AG20443 (cell line): ENCODE measurements around the gene WBP2.
A peak's percentile ranks its signal among the peaks of the same experiment; 100 is the strongest.
"Not testable (repeated sequence)": the region's sequence is repeated elsewhere in the genome, so short reads cannot be mapped to it uniquely, and the experiment has no call there.

Experiments
- DNase-seq: peaks from one replicate; pipeline ENCODE4 v3.0.0; 2012; ENCODE audit warnings: low spot score, mixed read lengths

WBP2 gene

DNA sequence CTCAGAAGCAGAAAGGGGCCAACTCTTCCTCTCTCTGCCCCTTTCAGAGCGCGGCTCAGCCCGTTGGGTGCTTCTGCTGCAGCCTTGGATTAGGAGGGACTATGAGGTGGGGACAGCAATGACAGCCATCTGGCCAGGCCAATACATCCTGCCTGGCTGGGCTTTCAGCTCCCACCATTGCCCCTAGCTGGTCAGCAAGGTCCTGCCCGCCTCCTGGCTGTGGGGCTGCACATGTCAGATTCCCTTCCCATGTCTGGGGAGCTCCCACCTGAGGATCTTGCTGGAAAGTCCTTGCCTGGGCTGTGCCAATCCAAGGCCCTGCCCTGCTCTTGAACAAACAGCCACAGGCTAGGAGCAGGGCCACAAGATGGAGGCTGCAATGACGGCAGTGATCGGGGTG lies 33.3 kb upstream of the WBP2 start:
- DNase-seq = no peak

DNA sequence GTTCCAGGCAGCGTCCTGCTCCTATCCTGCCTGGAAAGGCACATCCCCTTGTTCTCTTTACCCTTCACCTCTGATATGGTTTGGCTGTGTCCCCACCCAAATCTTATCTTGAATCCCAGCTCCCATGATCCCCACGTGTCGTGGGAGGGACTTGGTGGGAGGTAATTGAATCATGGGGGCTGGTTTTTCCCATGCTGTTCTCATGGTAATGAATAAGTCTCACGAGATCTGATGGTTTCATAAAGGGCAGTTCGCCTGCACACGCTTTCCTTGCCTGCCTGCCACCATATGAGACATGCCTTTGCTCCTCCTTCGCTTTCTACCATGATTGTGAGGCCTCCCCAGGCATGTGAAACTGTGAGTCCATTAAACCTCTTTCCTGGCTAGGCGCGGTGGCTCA lies 30.7 kb upstream of the WBP2 start:
- DNase-seq = not testable (repeated sequence)

DNA sequence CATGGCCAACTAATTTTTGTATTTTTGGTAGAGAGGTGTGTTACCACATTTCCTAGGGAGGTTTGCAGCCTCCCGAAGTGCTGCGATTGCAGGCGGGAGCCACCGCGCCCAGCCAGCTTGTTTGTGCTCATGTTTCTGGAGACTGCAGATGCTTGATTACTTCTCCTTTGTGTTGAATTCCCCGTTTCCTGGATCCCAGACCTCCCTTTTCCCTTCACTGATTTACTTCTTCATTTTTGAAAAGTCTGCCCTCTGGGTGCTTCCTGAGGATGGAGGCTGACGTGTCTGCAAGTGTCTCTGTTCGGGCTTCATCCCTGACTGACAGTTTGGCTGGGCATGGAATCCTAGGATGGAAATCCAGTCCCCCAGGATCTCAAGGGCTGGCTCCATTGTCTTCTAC lies 30.3 kb upstream of the WBP2 start:
- DNase-seq = no peak

DNA sequence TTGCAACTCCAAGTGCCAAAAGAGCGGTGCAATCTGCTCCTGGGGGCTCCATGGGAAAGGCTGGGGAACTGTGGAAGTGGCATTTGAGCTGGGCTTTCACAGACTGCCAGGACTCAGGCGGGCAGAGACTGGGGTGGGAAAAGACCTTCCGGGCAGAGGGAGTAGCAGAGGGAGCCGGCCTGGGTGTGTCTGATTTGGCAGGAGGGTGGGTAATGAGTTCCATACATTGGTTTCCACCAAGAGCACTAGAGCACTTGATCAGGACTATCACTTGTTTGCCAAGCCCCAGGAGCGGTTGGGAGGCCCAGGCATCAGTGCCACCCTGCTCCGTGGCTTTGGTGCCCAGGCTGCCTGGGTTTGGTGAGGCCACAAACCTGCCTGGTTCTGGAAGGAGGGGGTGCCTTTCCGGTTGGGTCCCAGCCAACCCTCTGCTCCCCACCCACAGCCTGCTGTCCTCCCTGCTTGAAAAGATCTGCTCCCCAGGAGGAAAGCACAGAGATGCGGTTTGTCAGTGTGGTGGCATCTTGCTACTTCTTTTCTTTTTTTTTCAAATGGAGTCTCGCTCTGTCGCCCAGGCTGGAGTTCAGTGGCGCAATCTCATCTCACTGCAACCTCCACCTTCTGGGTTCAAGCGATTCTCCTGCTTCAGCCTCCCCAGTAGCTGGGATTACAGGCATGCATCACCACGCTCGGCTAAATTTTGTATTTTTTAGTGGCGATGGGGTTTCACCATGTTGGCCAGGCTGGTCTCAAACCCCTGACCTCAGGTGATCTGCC lies 26.7 kb upstream of the WBP2 start:
- DNase-seq = no peak

DNA sequence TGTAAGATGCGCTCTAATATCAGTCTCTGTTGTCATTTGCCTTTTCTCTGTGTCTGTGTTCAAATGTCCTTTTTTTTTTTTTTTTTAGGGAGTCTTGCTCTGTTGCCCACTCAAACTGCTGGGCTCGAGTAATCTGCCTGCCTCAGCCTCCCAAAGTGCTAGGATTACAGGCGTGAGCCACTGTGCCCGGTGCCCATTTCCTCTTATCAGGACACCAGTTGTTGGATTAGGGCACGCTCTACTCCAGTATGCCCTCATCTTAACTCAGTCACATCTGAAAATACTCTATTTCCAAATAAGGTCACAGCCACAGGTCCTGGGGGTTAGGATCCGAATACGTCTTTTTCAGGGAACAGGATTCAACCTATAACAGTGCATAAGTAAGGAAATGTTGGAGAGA lies 25.1 kb upstream of the WBP2 start:
- no peak for DNase-seq

DNA sequence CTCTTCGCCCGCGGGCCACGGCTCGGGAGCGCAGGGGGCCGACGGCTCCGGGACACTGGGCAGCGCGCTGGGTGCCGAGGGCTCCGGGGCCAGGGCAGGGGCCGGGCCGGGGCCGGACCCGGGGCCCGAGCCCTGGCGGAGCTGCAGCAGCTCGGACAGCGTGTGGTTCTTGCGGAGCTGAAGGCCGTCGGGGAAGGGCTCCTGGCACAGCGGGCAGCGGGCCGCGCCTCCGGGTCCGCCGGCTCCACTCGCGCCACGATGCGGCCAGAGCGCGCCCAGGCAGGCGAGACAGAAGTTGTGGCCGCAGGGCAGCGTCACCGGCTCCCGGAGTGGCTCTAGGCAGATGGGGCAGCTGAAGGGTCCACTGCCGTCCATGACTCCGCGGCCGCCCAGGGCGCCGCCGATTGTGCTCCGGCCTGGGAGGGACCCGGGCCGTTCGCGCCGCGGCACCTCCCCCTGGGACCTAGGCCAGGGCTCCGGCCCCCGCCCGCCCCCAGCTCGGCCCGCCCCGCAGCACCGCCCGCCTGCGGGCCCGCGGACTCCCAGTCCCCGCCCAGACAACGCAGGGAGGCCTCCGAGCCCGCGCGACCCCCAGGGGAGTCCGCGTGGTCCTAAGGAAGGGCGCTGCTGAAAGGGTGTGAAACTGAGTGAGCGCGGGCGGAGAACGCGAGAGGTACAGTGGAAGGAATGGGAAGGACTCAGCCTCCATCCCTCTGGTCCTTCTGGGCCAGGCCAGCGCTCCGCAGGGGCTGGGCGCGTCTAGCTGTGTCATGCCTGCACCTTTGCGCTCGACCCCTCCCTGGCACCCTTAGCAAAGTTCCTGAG lies 23.3 kb upstream of the WBP2 start, which contains the start of gene TRIM47:
Gene TRIM47, minus strand, starts transcription at position 408 of the 825 bp plus-strand sequence. Its CDS starts 33 bp downstream, at position 375.
- peak; percentile 68 for DNase-seq

DNA sequence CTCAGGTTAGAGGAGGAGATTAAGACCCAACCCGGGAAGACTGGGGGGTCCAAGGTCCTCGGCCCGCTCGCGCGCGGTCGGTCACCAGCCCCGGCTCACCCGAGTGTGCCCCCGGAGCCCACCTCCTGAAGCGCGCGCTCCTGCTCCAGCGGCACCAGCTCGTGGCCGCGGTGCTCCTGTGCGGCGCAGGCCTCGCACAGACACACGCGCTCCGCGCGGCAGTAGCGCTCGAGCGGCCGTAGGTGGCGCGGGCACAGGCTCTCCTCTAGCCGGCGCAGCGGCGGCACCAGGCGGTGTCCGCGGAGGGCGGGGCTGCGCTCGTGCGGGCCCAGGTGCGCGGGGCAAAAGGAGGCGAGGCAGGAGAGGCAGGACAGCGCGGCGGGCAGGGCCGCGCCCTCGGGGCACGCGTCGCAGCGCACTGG lies 22.6 kb upstream of the WBP2 start:
- DNase-seq = peak; percentile 73

DNA sequence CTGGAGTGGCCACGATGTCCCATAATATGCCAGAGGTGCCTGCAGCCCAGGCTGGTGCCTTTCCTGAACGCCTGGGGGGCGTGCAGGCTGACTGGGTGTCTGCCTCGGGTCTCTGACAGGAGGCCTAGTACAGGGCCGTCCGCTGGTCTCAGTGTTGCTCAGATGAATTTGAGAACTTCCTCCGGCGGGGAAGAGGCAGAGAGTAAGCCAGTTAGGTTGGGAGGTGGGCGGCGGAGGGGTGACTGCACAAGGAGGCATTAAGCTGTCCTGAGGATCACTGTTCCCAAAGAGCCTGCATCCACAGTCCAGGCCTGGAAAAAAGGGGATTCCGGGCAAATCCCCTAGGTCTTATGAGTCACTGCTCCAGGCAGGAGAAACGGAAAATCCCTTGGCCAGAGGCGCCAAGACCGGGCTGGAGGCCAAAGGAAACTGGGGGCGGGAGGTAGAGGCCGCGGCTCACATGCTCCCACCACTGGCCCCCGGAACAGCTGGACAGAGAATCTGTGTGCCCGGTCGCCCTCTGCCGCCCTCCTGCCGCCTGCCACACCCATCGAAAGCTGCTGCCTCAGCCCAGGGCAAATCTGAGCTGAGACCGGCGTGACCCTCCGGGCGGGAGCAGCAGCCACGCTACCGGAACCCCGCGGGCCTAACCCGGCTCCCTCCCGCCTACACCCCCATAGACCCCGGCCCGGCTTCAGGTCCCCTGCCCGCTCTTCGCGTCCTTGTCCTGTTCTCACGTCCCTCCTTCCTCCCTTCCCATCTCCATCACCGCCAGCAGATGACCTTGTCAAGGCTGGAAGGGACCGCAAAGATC lies 22.0 kb upstream of the WBP2 start:
- peak; percentile 91 for DNase-seq

DNA sequence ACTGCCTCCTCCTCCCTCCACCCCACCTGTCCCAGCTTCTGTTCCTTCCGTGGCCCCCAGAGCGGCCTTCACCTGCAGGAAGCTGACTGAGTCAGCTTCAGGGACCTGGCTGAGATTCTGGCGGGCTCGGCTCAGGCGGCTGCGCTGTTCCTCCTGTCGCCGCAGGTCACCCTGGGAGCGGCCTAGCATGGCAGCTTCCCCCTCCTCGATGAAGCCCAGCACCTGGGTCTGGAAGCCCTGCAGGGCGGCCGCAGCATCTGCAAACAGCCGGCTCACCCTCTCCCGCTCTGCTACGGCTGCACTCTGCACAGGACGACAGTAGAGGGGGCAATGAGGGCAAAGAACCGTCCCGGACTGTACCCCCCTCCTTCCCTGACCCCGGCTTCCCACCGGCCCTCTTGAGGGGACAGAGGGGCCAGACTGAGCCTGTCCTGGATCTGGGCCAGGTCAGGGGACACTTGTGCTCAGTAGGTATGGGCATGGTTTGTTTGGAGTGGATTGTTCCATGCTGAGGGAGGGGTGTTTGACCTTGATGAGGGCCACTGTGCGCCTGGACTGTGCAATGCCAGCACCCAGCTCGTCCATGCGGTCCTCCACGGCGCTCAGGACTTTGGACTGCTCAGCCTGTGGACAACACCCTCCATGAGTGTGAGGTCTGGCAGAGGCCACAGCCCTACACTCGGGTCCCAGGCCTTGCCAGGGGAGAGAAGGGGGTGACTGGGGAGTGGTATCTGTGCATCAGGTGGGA lies 21.2 kb upstream of the WBP2 start:
- no peak for DNase-seq

DNA sequence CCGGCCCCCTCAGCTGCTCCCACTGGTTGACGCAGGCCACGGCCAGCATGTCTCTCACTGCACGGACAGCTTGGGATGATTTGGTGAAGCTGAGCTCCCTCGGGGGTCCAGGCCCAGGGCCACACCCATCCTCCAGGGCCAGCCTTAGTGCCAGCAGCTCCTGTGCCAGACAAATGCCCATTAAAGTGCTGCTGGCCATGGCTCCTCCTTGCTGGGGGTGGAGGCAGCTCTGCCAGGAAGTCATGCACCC lies 20.7 kb upstream of the WBP2 start:
- no peak for DNase-seq

DNA sequence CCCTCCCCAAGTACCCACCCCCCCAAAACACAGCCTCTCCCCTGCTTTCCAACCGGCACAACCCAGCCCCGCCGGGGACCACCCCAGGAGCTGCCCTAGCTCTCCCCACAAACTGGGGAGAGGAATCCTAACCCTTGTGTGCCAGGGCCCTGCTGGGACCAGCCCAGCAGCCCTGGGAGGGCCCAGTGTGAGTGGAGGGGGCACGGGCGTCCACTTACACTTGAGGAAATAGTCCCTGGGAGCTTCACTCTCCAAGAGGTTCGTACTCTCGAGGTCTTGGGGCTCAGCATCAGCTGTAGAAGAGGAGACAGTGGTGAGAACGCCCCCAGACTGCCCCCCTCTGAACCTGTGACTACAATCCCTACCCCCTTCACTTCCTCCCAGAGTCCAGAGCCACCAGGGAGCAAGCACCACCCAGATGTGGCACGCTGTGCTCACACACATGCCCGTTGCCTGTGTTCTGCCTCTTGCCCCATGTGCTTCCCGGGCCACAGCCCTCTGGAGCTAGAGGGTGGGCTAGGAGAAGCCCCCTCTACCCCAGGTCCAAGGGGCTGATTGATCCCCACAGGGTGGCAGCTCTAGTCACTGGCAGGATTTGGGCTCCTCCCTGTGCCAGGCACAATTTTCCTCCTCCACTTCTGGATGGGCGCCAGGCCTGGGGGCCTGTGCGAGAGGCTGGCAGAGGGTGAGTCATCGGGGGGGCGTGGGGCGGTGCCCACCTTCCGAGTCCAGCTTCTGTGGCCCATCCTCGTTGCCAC lies 20.2 kb upstream of the WBP2 start:
- DNase-seq = no peak

DNA sequence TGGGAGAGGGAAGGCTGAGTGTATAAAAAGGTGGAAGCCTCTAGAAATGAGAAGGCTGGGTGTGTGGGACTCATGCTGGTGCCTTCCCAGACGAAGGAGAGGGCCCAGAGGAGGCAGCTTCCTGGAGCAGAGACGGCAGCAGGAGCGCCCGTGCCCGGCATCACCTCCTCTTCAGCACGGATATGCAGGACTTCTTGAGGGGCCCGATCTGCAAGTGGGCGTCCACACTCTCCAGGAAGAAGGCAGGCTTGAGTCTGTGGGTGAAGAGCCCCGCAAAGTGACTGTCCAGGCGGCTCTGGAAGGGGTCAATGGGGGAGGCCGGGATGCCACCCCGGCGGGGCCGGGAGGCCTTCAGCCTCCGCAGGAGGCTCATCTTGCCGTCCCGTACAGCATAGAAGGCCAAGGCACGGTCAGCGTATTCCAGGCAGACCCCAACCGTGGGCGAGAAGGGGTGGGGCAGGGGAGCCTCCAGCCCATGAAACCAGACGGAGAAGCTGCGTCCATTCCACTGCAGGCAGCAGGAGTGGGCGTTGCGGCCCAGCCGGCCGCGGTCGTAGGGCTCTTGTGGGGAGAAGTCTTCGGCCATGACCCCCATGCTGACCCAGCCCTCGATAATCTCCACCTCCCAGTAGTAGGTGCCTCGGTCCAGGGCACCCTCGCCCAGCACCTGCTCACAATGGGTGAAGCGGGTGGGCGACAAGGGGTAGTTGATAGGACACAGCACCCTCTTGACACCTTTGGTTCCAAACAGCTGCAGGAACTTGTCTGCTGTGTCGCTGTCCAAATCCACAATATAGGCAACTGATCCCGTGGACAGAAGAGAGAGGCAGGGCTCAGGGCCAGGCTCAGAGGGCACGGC lies 19.4 kb upstream of the WBP2 start:
- DNase-seq = no peak

DNA sequence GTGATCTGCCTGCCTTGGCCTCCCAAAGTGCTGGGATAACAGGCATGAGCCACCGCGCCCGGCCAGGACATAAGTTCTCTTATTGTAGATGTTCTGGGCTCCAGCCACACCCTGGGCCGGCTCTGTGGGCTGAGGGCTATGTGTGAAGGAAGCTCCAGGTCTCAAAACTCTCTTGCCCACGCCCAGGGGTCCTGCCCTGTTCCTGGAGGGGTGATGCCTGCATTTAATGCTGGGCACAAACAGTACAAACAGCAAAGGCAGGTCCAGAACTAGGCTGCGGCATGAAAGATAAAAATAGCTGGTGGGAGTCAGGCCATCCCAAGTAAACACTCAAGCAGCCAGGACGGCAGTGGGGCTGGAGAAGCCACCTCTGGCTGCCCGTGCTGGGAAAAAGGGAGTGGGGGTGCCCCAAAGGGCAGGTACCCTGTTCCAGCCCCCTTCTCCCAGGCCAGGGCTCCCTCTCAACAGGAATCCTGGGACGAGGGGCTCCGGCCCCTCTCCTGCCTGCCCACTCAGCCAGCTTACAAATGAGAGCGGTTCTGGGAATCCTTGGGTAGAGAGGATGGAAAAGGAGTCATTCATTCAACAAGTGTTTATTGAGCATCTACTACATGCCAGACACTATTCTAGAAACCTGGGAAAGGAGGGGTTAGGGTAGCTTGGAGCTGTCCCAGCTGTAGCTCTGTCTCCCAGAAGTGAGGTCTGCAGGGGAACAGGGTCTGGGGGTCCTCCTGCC lies 18.6 kb upstream of the WBP2 start:
- no peak for DNase-seq

DNA sequence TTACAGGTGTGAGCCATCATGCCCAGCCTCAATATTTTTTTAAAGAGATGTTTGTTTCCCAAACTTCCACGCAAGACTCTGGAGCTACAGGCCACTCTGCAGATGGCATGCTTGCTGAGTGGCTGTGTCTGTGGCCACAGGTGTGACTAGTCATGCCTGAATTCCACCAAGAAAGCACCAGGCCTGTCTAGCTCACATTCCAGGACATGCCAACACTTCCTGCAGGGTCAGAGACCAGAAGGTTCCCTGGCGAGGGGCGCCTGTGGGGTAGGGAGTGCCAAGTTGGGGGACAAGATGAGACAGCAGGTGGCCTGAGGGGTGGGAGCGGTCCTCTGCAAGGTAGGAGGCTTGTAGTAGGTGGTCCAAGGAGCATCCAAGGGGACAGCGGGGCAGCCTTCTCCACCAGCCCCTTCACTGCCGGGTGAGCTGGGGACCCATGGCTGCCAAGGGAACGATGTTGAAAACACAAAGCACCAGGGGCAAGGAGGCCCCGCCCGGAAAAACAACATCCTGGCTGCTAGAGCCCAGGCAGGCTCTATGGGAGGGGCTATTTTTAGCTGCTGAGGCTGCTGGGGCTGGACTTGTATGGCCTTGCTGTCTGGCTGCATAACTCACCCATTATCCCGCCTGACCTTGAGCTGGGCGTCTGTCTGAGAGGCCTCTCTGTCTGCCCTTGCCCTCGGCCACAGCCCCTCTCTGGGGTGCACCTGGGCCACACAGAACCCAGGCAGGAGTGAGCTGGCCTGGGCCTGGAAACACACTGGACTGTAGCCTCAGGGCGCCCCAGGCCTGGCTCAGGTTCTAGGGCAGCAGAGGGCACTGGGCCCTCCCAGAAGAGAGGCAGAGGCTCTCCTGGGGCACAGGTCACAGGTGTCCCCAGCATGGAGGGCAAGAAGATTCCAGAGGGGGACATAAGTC lies 17.6 kb upstream of the WBP2 start:
- peak; percentile 90 for DNase-seq

DNA sequence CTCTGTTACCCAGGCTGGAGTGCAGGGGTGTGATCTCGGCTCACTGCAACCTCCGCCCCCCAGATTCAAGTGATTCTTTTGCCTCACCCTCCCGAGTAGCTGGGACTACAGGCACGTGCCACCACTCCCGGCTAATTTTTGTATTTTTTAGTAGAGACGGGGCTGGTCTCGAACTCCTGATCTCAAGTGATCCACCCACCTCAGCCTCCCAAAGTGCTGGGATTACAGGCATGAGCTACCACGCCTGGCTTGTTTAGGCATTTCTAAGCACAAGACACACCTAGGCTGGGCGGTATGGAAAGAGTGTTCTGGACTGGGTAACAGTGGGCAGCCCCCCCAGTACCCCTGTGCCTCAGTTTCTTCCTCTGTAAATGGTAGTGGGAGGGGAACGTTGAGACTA lies 15.1 kb upstream of the WBP2 start:
- DNase-seq = not testable (repeated sequence)

DNA sequence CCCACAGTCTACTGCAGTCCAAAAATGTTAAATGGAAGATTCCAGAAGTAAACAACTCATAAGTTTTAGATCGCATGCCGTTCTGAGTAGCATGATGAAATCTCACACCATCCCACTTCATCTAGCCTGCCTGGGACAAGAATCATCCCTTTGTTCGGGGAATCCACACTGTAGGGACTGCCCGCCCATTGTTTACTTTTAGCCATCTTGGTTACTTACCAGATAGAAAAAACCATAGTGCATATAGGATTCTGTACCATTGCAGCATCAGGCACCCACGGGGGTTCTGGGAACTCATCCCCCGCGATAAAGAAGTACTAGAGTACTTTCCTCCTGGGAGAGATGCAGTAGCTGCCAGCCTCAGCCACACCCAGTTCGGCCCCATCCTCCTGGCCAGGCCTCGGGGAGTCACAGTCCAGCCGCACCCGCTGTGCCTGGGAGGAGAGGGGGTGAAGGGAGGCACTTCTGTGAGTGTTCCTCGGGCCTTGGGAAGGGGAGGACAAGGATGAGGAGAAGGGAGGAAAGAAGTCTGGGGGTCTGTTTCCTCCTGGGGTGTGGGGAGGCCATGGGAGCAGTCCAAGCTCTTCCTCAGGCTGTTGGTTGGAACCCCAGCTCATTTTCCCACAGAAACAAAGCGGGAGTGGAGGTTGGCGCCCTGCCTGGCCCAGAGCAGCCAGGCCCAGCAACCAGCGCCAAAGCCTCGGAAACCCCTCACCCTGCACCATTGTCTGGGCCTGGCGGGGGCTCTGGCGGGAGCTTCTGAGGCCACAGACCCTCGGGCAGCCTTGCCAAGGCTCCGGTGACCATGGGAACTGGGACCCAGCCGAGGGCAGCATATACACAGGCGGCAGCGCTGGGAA lies 14.4 kb upstream of the WBP2 start:
- DNase-seq = peak; percentile 76

DNA sequence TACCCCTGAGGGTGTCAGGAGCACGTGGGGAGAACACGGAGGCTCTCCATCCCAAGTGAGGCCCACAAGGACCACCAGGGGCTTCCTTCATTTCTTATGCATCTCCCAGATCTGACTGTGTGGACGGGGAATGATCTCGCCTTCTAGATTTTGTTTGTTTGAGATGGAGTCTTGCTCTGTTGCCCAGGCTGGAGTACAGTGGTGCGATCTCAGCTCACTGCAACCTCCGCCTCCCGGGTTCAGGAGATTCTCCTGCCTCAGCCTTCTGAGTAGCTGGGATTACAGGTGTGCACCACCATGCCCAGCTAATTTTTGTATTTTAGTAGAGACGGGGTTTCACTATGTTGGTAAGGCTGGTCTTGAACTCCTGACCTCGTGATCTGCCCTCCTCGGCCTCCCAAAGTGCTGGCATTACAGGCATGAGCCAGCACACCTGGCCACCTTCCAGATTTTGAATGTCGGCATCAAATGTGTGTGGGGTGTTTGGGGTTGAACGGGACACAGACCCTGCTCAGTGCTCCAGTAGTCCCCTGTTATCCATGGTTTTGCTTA lies 13.7 kb upstream of the WBP2 start:
- not testable (repeated sequence) for DNase-seq
